Mesodermal cell (in vitro differentiated cells): ENCODE data around the gene MACROD2.

Experiments used
- H3K27ac ChIP-seq: 2 replicates; pipeline ENCODE4 v1.7.0; 2013; ENCODE audit warnings: mild to moderate bottlenecking, low read depth, low read length, moderate library complexity; ENCODE audit not compliant: severe bottlenecking
- H3K36me3 ChIP-seq: 2 replicates; pipeline ENCODE4 v1.7.1; 2013; ENCODE audit warnings: mild to moderate bottlenecking, low read length, moderate library complexity; ENCODE audit not compliant: control insufficient read depth, insufficient read depth
- H3K4me1 ChIP-seq: one replicate; pipeline ENCODE4 v1.7.1; 2013; ENCODE audit warnings: mild to moderate bottlenecking, low read length; ENCODE audit not compliant: insufficient read depth, control insufficient read depth, poor library complexity, severe bottlenecking
- H3K4me3 ChIP-seq: 2 replicates; pipeline ENCODE4 v1.7.0; 2013; ENCODE audit warnings: low read length, control low read depth, mild to moderate bottlenecking; ENCODE audit not compliant: insufficient read depth, poor library complexity, severe bottlenecking; ENCODE audit errors: extremely low read depth
- H3K9me3 ChIP-seq: 2 replicates; pipeline ENCODE4 v1.7.1; 2013; ENCODE audit warnings: mild to moderate bottlenecking, low read length, moderate library complexity; ENCODE audit not compliant: control insufficient read depth
- WGBS, 2 experiments: methylation state at CpG; one replicate each; pipeline ENCODE4 v1.1.5; 2013; ENCODE audit warnings: missing lambda C conversion rate in 2 of 2; ENCODE audit not compliant: insufficient coverage in 2 of 2; 5-methylcytosine and 5-hydroxymethylcytosine counted together

MACROD2 gene

DNA sequence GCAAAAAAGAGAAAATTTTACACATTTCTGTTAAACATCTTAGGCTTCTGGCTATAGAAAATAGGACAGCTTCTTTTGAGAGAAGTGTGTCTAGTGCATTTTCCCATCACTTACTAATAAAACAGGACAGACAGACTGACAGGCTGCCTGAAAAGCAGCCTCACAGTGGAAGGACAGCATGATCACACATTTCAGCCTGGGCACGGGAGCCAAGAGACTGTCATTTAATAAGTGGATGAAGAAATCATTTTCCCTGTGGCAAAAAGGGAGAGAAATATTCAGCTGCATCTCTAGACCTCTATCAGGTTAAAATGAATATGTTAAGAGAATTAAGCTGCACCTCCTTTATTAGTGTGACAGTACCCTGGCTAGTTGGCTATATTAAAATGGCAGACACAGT, 1617.5 kb downstream of the MACROD2 start:
- 80 to 100% methylated on average over 1 of the region's 1 CpG for WGBS, 2 experiments
- H3K9me3 ChIP-seq, result no peaks in the 10 kb centered on the region
- H3K4me1 ChIP-seq, result peaks cover 5% of the 10 kb centered on the region
- no peak overlapping the region for H3K4me3 ChIP-seq
- no peaks in the 10 kb centered on the region for H3K36me3 ChIP-seq
- H3K27ac ChIP-seq, result no peak overlapping the region

DNA sequence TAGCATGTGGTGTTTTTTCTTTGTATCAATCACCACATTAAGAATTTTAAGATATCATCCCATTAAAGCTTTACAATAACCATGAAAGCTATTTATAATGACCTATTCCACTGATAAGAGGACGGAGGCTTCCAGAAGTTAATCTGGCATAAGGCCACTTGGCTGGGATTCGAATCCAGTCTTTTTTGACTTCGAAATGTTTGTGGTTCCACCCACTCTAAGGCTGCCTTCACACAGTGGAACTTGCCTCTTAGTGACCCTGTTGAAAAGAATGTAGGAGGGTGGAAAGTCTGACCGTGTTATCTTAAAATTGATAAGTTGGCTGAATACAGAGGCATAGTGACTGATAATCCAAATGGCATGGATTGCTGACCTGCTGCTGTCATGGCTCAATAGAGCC, 1618.2 kb downstream of the MACROD2 start:
- 86 to 92% methylated on average over 3 to 4 of the region's 4 CpGs for WGBS, 2 experiments
- no peaks in the 10 kb centered on the region for H3K9me3 ChIP-seq
- no peak overlapping the region for H3K27ac ChIP-seq
- H3K4me1 ChIP-seq, result peaks cover 5% of the 10 kb centered on the region
- H3K4me3 ChIP-seq, result no peak overlapping the region
- no peaks in the 10 kb centered on the region for H3K36me3 ChIP-seq

DNA sequence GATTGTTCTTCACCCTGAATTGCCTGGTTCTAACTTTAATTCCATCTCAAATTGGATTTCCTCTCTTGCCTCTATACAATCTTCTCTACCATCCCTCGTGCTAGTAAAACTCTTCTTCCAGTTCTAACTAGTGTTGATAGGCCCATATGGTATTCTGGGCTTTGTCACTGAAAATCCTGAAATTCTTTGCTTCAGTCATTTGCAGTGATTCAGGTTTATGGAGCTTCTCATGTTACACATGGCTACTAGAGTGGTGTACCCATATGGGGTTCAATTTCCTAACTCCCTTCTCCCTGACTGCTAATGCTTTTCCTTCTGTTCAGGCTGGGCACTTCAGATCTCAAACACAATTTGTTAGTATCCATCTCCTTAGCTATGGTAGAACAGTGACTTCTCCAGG, 1621.3 kb downstream of the MACROD2 start:
- 80 to 100% methylated on average over 1 of the region's 1 CpG for WGBS, 2 experiments
- Histone ChIP-seq H3K4me3 (no peak overlapping the region), H3K27ac (no peak overlapping the region), H3K4me1 (peaks cover 5% of the 10 kb centered on the region), H3K36me3 (no peaks in the 10 kb centered on the region), H3K9me3 (no peaks in the 10 kb centered on the region)

DNA sequence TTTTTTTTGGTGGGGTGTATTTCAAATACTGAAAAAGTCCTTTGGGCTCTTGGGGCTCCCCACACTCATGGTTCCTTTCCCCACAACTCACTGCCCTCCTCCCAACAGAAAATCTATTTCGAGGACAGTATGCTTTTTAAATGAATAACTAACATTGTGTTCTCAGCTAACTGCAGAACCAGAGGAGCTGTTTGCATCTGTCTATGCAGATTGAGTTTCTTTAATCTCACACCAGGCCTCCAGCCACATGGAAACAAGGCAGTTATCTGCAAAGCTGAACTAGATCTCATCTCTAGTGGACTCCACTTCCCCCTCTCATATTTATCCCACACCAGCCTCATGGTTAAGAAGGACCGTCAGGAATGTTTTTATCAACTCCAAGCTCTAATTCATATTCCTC, 1622.8 kb downstream of the MACROD2 start:
- Histone ChIP-seq H3K4me3 (no peak overlapping the region), H3K36me3 (no peaks in the 10 kb centered on the region), H3K27ac (no peak overlapping the region), H3K9me3 (no peaks in the 10 kb centered on the region), H3K4me1 (peaks cover 5% of the 10 kb centered on the region)
- 100% methylated on average over 1 of the region's 2 CpGs; no CpG with 5 or more reads in 1 of the 2 experiments for WGBS, 2 experiments

DNA sequence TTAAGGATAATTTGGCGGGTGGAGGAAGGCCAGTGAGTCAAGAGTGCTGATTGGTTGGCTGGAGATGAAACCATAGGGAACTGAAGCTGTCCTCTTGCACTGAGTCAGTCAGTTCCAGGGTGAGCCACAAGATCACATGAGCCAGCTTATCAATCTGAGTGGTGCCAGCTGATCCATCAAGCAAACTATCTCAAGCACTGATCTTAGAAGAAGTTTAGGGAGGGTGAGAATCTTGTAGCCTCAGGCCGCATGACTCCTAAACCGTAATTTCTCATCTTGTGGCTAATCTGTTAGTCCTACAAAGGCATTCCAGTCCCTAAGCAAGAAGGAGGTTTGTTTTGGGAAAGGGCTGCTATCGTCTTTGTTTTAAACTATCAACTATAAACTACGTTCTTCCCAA, 1623.6 kb downstream of the MACROD2 start:
- WGBS, 2 experiments, result 100% methylated on average over 1 to 4 of the region's 5 CpGs
- H3K4me1 ChIP-seq, result peaks cover under 1% of the 10 kb centered on the region

DNA sequence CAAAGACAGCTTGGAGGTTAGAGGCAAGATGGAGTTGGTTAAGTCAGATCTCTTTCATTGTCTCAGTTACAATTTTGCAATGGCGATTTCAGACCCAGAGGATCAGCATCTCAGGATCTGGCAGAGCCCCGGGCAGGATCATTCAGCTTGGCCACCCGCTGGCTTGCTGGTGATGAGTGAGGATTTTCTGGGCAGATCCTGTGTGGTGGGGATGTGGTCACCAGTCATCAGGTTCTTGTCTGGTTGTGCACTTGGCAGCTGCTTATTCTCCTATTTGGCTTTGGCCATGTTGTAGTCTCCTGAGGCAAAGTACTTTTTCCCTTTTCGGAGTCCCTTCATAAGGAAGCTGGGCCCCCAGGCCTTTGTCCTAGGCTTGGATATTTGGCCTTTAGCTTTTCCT, 1624.0 kb downstream of the MACROD2 start:
- Histone ChIP-seq H3K4me3 (no peak overlapping the region), H3K36me3 (no peaks in the 10 kb centered on the region), H3K27ac (no peak overlapping the region), H3K9me3 (no peaks in the 10 kb centered on the region), H3K4me1 (no peaks in the 10 kb centered on the region)
- WGBS, 2 experiments, result 84 to 90% methylated on average over 4 of the region's 4 CpGs

More for the DNA sequence above, 1623.6 kb downstream of the MACROD2 start:
- H3K9me3 ChIP-seq, result no peaks in the 10 kb centered on the region
- H3K27ac ChIP-seq, result no peak overlapping the region
- no peaks in the 10 kb centered on the region for H3K36me3 ChIP-seq
- no peak overlapping the region for H3K4me3 ChIP-seq

DNA sequence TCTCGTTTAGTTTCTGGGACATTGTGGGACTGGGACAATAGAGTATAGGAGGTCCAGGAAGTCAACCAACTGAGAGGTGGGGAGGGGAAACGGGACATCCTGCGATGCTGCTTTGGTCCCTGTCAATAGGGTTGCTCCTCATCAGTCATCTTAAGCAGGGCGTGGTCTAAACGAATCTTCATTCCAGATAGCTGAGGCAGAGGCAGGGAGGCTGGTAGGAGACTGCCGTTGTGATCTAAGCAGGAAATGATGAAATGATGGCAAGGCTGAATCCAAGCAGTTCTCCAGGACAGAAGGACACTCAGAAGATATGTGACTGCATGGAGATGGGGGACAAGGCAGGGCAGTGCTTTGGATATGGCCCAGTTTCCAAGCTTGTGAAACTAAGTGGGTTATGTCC, 1624.5 kb downstream of the MACROD2 start:
- H3K36me3 ChIP-seq, result no peaks in the 10 kb centered on the region
- no peak overlapping the region for H3K27ac ChIP-seq
- H3K9me3 ChIP-seq, result no peaks in the 10 kb centered on the region
- H3K4me3 ChIP-seq, result no peak overlapping the region
- no peaks in the 10 kb centered on the region for H3K4me1 ChIP-seq
- whole genome bisulfite sequencing, 2 experiments, result 96 to 98% methylated on average over 5 of the region's 6 CpGs

DNA sequence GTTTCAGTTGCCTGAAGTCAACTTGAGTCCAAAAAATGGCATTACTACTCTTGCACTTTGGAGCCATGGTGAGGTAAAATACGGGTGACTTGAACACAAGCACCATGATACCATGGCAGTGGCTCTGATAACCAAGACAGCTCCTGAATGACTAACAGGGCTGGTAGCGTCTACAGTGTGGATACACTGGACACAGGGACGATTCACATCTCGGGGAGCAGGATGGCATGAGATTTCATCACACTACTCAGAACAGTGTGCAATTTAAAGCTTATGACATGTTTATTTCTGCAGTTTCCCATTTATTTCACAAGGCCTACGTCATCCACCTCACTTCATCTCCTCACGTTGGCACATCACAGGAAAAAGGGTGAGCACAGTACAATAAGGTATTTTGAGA, 1627.1 kb downstream of the MACROD2 start:
- Histone ChIP-seq H3K27ac (no peak overlapping the region), H3K4me3 (no peak overlapping the region), H3K4me1 (no peaks in the 10 kb centered on the region), H3K9me3 (peaks cover 3% of the 10 kb centered on the region), H3K36me3 (no peaks in the 10 kb centered on the region)
- 98 to 99% methylated on average over 4 of the region's 6 CpGs for WGBS, 2 experiments

DNA sequence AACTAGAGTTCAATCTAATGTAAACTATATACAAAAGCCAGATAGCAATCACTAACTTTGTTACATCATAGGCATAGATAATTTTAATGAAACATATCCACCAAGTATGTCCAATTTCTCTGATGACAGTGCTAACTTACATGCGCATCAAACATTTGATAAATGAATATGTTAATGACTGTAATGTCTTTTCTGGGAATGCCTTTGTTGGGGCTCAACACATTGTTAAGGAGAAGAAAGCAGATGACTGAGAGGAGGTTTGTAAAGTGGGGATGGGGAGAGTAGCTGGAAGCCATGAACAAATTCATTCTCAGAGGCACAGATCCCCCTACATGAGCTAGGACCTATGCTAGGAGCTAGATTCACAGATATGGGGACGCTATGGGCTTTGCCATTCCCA, 1627.9 kb downstream of the MACROD2 start:
- H3K36me3 ChIP-seq, result no peaks in the 10 kb centered on the region
- H3K9me3 ChIP-seq, result peaks cover 4% of the 10 kb centered on the region
- no peak overlapping the region for H3K4me3 ChIP-seq
- H3K27ac ChIP-seq, result no peak overlapping the region
- WGBS, 2 experiments, result 60 to 89% methylated on average over 1 of the region's 2 CpGs
- H3K4me1 ChIP-seq, result no peaks in the 10 kb centered on the region

DNA sequence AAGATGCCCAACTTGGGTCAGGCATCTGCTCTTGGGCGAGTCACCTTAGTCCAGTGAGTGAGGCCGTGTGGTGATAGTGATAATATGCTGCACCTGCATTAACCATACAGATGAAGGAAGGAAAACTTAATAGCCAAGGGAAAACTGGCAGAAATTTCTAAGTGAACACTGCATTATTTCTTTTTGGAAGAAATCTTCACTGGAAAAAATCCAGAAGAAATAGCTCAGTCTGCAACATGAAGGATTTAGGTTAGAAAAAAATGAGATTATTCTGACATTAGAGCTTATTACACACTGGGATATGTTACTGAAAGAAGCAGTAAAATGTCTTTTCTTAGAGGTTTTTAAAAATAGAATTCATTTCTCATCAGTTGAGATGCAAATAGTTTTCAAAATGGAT, 1630.7 kb downstream of the MACROD2 start:
- Histone ChIP-seq H3K4me1 (no peaks in the 10 kb centered on the region), H3K9me3 (peaks cover 4% of the 10 kb centered on the region), H3K27ac (no peak overlapping the region), H3K4me3 (no peak overlapping the region), H3K36me3 (no peaks in the 10 kb centered on the region)
- no CpG with 5 or more reads among the region's 2 CpGs for WGBS, 2 experiments

DNA sequence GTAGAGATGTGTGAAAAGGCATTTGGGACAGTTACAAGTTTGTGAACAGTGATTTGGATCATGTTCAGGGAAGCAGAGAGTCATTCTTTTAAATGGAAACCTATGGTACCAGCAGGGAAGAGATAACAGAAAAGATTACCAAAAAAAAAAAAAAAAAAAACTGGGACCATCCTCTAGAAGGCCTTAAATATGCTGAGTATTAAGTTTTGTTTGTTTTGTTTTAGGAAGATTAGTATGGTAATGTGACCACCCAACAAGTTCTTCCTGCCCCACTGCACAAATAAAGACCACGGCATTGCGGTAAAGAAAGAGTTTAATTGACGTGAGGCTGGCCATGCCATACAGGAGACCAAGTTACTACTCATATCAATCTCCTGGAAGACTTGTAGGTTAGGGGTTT, 1631.8 kb downstream of the MACROD2 start:
- Histone ChIP-seq H3K27ac (no peak overlapping the region), H3K36me3 (no peaks in the 10 kb centered on the region), H3K9me3 (peaks cover 4% of the 10 kb centered on the region), H3K4me3 (no peak overlapping the region), H3K4me1 (no peaks in the 10 kb centered on the region)
- 78% methylated on average over 3 of the region's 3 CpGs; no CpG with 5 or more reads in 1 of the 2 experiments for WGBS, 2 experiments

DNA sequence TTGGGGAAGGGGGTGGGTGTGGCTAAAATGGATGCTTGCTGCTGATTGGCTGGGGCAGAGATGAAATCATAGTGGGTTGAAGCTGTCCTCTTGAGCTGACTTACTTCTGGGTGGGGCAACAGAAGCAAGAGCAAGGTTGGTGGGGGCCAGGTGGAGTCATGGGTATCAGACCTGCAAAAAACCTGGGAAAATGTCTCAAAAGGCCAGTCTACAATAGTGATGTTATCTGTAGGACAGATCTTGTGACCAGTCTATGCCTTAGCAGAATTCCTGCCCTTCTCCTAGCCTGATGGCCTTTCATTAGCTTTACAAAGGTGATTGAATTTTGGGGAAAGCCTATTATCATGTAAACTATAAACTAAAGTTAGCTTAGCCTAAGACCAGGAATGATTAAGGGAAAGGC, 1632.2 kb downstream of the MACROD2 start:
- Histone ChIP-seq H3K4me1 (no peaks in the 10 kb centered on the region), H3K4me3 (no peak overlapping the region), H3K36me3 (no peaks in the 10 kb centered on the region), H3K9me3 (peaks cover 4% of the 10 kb centered on the region), H3K27ac (no peak overlapping the region)
